Right hindlimb (tissue), 1 donor: ENCODE data around the gene TRIM4.
"Not testable (repeated sequence)": the region's sequence is repeated elsewhere in the genome, so short reads cannot be mapped to it uniquely, and the experiment has no call there.

Experiments
- DNase-seq: peaks from one replicate; pipeline ENCODE4 v3.0.0-alpha.2; 2018

Gene TRIM4

DNA sequence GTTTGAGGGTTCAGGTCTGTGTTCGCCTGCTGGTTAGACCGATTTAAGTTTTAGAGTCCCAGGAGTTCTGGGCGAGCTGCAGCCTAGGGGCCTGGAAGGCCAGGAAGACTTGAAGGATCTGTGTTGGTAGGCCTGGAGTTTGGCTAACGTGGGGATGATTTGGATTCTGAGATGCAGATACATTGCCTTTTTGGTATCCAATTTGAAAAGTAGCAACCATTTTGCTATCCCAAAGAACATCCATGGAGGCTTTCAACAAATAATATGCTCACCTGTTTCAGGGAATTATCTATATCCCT lies 433 bp upstream of the TRIM4 start:
- no peak for DNase-seq

DNA sequence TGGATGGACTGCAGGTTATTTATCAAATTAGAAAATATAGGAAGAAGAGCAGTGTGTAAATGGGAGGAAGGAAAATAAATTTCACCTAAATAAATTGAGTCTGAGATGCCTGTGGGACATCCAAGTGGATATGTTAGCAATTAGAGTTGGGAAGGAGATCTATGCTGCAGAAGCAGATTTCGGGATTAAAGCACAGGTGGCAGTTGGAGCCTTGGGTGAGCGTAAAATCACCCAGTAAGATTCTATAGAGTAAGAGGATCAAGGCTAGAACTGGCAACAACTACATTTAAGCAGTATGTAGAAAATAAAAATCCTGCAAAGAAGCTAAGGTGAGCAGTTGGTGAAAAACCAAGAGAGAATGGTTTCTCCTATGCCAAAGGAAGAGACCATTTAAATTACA lies 8.4 kb downstream of the TRIM4 start:
- DNase-seq: no peak

DNA sequence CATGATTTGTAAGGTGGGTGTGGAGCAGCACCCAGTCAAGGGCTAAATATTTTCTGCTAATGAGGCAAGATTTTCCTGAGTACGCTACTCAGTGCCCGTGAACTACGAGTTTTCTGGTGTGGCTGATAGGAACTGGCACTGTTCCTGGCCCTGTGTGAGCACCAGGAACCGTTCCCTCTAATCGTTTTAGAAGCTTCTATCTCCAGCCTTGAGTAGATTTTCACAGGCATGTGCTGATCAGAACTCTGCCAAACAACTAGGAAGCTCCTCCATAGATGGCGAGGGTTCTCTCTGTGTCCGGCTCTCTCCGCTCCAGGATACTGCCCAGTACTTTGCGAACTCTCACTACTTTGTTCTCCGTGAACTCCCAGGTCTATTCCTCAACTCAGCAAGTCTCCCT lies 17.7 kb downstream of the TRIM4 start:
- no peak for DNase-seq

- no peak for DNase-seq
These were observed 19.4 kb downstream of the TRIM4 start for GRCh38 chr7:99899830-99900519.

GRCh38 chr7:99898836-99899235 lies 20.5 kb downstream of the TRIM4 start:
- no peak for DNase-seq

DNA sequence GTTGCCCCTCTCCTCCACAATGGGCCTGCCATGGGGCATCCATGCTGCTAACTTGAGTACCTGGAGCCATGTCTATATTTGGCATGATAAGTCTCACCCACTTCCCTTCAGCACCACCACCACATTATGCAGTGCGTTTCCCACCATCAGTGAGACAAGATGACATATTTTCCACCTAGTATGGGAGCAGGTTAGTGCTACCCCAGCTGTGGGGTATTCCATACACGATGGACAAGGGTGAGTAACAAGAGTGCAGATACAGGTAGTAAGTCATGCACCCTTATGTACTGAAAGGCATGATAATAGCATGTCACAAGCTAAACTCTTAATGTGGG lies 21.3 kb downstream of the TRIM4 start:
- no peak for DNase-seq

- no peak for DNase-seq
These were observed 21.9 kb downstream of the TRIM4 start for GRCh38 chr7:99897322-99898022.

GRCh38 chr7:99894738-99895137 lies 24.6 kb downstream of the TRIM4 start:
- DNase-seq: no peak

DNA sequence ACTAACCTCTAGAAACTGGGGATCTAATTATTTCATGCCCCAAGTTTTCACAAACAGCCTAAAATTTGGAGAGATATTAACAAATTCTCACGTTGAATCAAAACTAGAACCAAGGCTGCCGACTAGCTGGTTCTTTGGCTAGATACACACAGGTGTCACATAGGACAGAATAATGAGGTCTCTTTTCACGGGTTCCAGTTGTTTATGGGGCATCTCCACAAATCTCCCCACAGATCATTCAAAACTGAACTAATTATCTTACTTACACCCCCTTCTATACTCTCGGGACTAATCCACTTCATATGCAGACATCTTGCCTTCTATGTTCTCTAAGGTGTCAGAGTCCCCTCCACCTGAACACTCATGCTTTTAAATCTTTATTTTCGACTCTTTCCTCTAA lies 26.1 kb downstream of the TRIM4 start:
- no peak for DNase-seq

- not testable (repeated sequence) for DNase-seq
These were observed 29.0 kb downstream of the TRIM4 start for GRCh38 chr7:99890348-99890747.

DNA sequence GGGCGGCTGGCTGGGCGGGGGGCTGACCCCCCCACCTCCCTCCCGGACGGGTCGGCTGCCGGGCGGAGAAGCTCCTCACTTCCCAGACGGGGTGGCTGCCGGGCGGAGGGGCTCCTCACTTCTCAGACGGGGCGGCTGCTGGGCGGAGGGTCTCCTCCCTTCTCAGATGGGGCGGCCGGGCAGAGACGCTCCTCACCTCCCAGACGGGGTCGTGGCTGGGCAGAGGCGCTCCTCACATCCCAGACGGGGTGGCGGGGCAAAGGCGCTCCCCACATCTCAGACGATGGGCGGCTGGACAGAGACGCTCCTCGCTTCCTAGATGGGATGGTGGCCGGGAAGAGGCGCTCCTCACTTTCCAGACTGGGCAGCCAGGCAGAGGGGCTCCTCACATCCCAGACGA lies 31.0 kb downstream of the TRIM4 start:
- not testable (repeated sequence) for DNase-seq

DNA sequence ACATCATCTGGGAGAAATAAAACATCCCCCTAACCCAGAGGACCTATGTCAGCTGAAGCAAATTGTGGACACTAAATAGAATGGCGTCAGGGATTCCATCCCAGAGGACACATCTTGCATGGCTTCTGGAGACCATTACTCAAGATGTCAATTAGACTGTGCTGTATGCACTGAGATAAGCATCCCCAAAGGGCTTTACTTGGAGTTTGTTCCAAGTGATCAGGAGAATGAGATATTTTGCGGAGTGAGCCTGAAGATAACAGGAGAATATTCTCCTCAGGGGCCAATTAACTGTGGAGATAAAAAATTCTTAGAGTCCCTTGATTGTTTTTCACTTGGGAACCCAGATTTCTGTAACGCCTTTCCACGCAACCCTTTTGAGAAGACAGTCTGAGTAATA lies 38.0 kb downstream of the TRIM4 start:
- no peak for DNase-seq

DNA sequence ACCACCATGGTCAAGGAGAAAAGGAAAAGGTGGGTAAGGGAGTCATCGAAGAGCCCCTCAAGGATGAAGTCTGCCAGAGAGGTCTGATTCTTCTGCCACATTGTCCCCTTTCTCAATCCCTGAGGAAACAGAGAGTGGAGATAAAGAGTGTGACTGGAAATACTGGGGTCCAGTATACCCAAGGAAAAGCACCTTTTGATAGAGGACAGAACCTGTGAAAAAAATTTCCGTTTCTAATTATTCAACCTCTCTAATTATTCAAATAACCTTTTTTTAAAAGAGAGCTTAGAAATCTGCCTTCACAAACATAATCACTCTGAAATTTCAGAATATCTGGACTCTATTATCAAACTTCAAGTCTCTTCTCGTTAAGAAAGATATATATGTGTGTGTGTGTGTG lies 42.4 kb downstream of the TRIM4 start, which contains the start of gene OR2AE1:
Gene OR2AE1, minus strand, starts transcription at position 101 of the 400 bp plus-strand sequence. Its CDS starts 0 bp downstream, at position 101.
- DNase-seq: no peak

DNA sequence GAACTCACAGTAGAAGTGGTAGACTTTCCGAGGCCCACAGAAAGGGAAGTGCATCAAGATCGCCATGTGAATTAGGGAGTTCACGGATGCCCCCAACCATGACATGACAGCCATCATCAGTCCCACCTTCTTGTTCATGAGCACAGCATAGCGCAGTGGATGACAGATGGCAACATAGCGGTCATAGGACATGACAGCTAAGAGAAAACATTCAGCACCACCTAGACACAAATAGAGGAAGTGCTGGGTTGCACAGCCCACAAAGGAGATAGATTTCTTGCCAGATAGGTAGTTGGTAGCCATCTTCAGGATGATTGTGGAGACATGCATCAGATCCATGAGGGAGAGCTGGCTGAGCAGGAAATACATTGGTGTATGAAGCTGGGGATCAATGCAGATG lies 42.8 kb downstream of the TRIM4 start:
- DNase-seq: no peak

DNA sequence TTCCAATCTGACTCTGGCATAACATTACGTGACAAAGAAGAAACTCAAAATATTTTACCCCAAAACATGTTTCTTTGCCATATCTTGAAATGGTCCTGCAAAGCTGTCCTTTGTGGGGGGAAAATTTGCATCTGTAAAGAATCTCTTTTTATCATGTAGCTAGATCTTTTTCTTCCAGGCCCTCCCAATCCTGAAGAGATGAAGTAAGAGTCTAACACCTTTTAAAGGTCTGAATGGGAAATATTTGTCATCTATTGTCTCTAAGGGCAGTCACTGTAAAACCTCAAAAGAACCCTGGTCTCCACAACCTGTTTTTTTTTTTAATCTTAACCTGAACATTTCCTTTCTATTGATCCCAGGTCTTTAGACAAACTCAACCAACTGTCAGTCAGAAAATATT lies 51.1 kb downstream of the TRIM4 start:
- no peak for DNase-seq

DNA sequence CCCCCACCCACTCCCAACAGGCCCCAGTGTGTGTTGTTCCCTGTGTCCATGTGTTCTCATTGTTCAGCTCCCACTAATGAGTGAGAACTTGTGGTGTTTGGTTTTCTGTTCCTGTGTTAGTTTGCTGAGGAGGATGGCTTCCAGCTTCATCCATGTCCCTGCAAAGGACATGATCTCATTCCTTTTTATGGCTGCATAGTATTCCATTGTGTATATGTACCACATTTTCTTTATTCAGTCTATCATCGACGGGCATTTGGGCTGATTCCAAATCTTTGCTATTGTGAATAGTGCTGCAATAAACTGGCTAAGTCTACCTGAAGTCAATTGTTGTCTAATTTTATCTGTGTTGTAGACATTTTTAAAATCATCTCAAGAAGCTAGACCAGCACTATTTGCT lies 51.9 kb downstream of the TRIM4 start:
- not testable (repeated sequence) for DNase-seq

DNA sequence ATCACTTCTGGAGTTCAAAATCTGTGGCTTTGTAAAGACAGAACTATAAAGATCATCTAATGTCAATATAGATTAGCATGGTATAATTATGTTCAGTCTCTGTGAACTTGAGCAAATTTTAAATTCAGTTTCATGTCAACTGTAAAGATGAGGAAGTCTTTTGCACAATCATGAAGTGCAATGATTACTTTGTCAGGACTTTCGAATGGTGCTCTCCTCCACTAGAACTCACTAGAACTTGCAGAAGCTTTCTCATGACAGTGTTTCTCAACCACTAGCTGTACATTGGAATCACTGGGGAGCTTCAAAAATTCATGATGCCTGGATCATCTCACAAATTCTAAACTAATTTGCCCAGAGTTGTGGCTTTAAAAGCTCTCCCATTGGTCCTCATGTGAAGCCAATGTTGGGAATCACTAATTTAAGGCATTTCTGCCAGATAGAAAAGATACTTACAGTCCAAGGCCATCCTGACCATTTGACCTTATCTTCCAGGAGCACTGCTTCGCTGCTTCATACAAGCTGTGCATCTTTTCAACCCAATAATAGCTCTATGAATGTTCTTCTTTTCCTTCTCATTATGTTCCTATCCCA lies 55.4 kb downstream of the TRIM4 start:
- DNase-seq: no peak

- peak; percentile 74 for DNase-seq
These were observed 58.8 kb downstream of the TRIM4 start for GRCh38 chr7:99860281-99861127.

- no peak for DNase-seq
These were observed 64.1 kb downstream of the TRIM4 start for GRCh38 chr7:99855236-99855635.

- DNase-seq: no peak
These were observed 70.7 kb downstream of the TRIM4 start for GRCh38 chr7:99848420-99849216.

DNA sequence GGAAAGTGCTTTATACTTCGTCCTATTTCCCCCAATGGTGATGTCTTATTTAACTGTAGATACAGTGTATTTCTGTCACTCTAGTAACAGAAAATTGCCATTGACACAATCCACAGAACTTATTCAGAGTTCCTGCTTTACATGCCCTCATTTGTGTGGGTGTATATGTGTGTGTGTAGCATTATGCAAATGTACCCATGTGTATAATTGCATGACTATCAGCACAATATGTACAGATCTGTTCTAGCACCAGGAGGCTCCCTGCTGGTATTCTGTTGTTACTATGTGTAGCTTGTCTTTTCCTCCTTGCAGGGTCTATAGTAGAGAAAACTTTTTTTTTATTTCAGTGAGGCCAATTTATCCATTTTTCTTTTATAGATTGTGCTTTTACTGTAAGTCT lies 75.0 kb downstream of the TRIM4 start:
- DNase-seq: no peak

DNA sequence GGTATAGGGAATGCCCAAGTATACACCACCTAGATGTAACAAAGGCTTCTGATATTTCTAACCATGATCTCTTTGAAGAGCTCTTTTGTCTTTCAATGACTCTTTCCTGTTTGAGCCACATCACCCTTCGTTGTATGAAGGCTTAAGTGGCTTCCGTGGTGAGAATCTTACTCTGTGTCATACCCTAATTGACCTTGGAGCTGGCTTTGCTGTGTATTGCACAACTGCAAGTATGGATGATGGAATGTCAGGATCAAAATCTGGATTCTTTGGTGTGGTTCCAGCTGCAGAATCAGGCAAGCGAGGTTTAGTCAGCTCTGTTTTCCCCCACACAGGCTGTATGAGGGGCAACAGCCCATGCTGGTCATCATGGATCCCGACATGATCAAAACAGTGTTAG lies 75.5 kb downstream of the TRIM4 start:
- no peak for DNase-seq

- DNase-seq: no peak
These were observed 76.4 kb downstream of the TRIM4 start for GRCh38 chr7:99842926-99843325.
